Glomerular visceral epithelial cell (primary cell): ENCODE data around the gene CCDC12.
A peak's percentile ranks its signal among the peaks of the same experiment; 100 is the strongest.

ENCODE experiments used
- DNase-seq: peaks from one replicate; pipeline ENCODE4 v3.0.0-alpha.2; 2016; ENCODE audit errors: extremely low spot score

Gene CCDC12

DNA sequence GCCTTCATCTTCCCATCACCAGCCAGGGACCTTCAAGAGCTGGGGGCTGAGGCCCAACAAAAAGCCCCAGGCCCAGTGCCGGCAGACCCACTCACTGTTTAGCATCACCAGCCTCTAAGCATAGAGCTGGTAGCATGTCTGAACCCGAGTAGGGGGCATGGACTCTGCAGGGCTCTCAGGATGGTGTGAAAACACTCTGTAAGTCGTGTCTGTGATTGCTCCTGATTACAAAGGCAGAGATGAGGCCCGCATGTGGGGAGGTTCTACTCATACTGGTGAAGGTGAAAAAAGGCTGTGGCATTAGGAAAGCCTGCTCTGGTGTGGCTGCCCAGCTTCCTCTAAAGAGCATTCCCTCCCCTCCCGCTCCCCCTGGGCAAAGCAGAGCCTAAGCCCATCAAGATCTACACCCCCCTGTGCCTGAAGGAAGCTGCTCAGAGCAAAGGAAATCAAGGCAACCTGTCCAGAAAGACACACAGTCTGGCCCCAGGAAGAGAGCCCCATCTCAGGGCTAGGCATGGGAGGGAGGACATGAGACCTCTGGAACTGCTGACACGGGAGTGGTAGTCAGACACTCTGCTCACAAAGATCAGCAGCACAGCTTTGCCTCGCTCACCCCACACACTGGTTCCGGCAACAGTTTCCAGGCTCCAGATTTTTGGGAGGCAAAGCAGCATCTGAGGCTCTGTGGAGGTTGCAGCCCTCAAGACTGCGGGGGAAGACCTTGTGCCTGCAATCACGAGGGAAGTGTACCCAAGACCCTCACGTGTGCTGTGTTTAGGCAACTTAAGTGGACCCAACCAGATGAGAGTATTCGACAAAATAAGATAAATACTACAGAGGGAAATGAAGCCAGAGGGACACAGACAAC lies 36.7 kb downstream of the CCDC12 start:
- DNase-seq, result no peak

DNA sequence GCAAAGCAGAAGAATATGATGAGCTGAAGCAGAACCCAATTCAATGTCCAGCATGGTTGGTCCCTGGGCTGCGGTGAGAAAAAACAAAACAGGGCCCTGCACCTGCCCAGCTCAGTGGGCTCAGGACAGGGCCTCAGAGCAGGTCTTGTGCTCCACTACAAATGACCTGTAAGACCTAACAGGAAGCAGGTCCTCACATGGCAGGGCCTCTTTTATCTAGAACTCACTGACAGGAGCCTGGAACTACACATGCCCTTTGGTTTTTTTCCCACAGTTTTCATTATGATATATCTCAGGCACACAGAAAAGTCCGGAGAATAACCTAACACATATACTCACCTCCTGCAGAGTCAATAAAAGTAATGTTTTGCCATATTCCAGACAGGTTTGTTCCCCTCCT lies 38.4 kb downstream of the CCDC12 start:
- no peak for DNase-seq

DNA sequence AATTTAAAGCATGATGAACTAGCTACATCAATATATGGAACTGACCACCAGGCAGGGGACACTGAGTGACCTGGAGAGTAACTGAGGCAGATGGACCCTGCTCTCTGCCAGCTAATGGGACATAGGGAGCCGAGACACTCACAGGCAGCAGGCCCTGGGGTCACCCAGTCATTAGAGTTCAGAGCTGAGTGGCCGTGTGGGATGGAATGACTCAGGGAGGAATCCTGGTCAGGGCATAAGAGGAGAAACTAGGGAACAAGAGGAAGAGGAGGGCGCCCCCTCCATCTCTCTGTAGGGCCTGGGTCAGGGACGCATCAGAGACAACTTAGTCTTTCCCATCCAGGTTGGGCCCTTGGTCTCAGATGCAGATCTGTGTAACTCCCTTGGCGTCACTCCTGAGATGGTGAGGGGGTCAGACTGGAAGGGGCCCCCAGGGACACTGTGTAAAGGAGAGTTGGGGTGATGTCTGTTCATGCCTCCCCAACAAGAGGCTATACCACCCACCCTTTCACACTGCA lies 39.8 kb downstream of the CCDC12 start:
- DNase-seq, result no peak

DNA sequence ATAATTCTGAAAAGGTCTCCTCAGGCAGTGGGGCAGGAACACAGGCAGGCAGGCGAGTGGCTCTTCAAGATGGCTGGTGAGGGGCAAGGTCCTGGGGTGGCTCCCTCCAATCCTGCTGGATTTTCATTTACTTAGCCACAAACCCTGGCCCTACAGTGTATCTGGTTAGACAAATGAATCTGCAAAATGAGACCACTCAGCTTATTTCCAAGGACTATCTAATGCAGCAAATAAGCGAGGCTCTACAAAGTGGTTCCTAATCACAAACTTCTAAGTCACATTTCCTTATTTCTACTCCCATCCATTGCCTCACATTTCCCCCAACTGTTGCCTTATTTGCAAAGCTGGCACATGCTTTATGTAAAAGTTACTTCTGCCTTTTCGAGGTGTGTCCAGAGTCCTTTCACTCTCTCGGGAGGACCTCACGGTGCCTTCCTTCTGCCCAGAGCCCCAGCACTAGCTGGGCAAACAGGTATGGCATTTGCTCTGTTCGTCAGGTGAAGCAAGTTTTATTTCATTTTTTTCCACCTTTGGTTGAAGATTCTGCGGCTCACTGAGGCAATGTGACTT lies 40.5 kb downstream of the CCDC12 start:
- DNase-seq, result no peak

DNA sequence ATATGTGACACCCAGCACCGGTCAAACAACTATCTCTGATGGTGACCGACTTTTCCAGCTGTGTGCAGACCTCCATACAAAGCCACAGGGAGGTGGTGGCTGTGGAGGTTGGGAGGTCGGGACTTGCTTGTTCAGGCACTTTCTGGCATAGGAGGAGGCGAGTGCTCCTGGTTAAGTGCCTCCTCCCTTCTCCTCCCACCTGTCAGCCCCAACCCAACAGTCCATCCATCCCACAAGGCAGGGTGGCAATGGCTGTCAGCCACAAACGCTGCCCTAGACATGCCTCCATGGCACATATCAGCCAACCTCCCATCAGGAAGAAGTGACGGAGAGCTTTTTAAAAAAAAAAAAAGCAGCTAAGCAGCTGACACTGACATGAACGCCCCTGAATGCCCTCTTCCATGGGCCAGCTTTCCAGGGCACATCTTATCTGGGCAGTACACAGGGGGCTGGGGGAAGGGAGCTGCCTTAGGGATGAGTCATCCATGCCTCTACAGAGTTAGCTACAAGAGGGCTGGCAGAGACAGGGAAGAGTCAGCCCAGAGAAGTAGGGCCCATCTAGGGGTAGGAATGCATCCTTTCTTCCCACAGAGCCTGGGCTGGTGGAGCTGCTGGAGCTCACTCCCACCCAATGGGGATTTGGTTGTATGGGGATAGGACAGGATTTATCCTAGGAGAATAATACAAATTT lies 41.2 kb downstream of the CCDC12 start:
- DNase-seq, result peak; percentile 94

DNA sequence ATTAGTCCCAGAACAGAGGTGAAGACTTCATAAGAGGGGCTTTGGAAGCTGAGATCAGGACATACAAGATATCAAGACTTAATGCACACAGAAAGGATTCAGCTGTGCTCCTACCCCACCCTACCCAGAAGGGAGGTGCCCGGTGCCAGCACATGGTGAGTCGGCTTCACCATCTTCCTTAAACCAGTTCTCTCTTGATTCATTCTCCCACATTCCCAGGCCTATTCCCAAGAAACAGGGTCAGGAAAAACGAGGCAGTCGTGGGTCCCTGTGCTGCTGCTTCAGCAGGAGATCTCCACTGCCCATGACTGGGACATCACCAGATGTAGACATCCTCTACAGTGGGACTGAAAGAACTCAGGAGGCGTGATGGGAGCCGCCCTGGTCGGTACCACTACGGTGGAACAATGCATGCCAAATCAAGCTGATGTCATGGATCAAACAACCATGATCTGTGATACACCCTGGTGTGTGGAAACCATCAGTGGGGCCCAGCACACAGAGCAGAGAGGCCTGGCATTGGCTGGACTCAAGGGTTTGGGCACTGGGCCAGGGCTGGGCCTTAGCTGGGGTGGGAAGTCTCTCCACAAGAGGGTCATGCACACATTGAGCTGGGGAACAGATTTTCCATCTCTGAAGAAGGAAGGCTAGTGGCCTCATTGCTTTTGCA lies 41.9 kb downstream of the CCDC12 start:
- no peak for DNase-seq

DNA sequence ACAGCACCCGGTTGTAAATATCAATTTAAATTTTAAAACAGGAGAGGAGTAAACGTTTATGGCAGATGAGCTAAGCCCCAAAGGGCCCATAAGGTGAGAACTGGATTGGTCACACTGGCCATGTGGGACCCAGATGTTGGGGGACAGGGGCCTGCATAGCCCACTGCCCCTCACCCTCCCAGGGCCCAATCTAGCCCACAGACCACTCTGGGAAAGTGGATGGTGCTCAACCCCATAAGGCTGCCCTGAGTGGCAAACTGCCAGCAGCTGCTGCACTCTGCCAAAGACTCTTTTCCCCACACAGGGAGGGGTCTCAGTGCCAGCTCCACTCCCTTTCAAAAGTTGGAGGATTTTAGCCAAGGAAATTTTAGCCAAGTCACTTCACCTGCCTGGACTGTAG lies 42.5 kb downstream of the CCDC12 start:
- DNase-seq, result no peak

DNA sequence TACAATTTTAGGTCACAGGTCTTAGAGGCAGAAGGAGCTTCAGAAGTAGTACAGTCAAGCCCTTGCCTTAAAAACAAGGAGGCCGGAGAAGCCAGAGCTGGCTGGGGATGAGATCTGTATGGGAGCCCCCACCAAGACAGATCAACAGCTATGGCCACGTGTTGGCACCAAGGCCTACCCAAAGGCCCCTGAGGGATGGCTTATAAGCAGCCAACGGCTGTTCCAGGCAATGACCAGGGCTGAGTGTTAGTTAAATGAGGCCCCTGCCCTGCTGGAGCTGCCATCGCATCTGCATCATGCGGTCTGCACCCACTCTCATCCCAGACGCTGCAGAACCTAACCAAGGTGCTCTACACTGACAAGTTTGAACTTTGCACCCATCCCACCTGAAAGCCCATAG lies 43.3 kb downstream of the CCDC12 start:
- no peak for DNase-seq

DNA sequence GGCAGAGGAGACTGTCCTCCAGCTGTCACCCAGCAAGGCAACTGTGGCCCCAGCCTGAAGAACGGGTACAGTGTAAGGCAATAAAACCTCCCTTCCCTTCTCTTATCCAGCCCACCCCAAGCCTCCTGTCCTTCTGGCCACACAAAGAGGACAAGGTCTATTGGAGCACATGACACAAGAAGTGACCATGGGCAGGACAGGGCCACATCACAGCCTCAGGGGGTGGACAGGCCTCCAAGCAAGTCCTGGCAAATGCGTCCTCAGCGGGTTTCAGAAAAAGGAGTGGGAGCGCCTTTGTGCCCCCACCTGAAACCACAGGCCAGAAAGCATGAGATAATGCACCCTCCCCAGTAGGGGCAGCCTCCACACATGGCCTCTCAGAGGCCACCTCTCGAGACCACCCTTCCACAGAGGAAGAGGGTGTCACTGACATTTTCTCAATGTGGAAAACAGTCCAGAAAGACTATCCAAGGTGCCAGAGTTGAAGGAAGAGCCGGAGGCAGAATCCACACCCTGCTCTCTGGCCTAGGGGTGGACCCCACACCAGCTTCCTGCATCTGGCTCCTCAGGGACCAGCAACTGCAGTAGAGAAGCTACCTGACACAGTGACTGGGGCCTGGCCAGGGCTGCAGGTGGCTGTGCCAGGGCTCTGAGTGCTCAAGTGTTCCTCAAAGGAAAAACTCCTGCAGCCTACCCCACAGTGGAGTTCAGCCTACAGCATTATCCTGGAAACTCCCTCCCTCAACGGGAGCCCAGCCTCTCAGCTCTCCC lies 43.9 kb downstream of the CCDC12 start:
- no peak for DNase-seq

DNA sequence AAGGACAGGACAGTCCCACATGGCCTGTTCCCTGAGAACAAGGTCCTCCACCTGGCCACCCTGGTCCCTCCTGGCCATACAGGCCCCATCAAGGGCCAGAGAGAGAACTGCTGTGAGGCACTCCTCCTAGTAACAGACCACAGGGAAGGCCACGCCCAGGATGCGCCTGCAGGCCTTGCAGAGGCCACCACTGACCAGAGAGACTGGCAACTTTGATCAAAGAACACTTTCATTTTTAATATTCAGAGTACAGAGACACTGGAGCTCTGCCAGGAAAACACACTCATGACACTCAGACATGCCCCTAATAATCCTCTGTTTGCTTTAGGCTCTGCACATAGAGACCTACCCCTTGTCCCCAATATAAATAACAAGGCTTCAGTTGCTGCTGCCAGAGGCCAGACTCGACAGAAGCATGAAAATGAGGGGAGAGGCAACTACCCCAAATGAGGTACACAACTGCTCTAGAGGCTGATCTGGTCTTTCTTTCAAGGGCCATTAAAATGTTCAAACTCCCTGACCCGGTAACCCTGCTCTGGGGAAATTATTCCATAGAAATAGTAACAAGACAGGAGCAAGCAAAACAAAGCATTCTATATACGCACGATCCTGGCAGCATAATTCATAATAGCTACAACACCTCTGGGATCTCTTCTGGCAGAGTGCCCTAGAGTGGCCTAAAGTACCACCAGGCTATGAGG lies 44.8 kb downstream of the CCDC12 start:
- DNase-seq, result no peak

DNA sequence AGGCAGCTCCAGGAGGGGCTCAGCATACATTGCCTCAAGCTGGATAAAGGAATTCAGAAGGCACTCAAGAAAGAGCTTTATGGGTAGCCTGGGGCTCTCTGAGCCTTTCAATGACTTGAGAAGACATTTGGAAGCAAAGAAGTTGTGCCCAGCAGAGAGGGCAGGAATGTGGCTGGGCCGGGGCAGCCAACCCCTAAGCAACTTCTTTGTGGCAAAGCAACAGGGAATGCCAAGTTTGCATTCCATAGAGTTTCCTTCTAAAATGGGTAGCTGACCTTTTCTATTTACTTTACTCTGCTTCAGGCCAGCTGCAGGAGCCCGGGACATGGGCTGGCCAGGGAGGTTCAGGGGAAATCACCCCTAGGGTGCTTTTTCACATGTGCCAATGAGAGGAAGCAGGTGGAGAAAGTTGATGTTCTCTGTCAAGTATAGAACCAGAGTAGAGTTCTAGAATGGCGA lies 45.6 kb downstream of the CCDC12 start:
- no peak for DNase-seq

DNA sequence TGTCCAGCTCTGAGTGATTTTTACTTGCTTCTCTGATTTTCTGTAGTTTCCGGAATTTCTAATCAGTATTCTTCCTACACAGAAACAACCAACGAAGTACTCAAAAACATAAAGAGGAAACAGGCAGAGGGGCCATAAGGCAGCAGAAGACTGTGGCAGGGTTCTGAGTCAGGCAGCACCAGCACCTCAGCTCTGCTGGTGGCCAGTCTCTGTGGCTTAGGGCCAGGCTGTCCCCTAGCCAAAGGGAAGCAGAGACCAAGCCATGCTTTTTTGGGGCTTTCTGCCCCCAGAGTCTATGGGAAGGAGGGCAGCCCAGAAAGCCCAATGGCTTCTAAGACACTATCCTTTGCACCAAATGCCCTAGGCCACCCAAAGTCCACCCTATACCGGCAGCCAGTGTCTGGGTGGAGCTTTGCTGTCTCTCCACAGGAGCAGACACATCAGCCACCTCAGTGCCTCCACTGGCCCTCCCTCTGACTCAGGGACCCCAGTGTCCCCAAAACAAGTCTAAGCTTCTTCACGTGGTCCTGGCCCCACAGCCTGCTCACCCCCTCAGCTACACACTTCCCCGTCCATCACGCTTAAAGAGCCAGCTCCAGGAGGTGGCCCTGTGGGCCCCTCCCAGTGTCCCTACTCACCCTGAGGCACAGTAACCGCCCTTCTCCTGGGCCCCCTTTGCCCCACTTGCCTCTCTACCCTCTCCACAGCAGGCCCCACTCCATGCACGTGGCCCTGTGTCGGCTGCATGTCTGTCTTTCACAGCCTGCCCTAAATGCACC lies 46.2 kb downstream of the CCDC12 start:
- no peak for DNase-seq

DNA sequence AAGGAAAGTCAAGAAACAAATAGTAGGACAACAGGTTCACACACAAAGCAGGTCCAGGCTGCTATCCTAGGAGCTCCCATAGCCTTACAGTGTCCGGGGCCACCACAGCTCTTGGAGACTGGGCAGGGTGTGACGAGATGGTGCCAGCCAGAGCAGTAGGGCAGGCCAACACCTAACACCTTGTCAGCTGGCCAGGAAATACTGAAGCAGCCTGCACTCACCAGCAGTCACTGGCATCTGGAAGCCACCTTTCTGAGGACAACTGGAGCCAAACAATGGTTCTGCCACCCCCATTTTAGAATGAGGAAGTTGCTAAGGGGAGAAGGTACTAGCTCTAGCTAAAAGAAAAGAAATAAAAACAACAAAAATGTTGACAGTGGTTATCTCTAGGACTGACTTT lies 47.2 kb downstream of the CCDC12 start:
- no peak for DNase-seq

DNA sequence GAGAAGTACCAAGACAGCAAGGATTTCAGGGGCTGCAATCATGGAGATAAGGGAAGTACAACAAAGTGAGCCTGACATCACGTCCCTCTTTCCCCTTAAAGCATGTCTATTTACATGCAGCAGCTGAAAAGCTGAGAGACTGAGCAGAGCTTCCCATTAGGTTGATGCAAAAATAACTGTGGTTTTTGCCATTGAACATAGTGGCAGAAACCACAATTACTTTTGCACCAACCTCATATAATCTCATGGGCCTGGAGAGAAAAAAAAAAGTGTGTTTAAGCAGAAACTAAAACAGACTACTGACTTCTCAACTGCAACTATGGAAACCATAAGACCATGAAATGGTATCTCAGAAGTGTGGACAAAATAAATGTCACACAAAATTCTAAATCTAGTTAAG lies 48.3 kb downstream of the CCDC12 start:
- DNase-seq, result no peak

DNA sequence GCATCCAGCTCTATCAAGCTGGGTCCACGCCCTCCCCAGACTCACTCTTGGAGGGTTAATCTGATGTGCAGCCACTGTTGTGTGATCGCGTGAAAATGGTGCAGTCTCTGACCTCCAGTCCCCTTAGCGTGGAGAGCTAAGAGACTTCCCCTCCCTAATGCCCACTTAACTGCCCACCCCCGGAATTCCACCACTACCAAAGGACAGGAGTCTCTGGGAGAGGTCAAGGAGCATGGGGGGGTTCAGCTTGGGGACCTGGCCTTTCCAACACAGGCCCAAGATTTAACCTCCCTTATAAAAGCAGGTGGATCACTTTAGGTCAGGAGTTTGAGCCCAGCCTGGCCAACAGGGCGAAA lies 48.8 kb downstream of the CCDC12 start:
- no peak for DNase-seq

DNA sequence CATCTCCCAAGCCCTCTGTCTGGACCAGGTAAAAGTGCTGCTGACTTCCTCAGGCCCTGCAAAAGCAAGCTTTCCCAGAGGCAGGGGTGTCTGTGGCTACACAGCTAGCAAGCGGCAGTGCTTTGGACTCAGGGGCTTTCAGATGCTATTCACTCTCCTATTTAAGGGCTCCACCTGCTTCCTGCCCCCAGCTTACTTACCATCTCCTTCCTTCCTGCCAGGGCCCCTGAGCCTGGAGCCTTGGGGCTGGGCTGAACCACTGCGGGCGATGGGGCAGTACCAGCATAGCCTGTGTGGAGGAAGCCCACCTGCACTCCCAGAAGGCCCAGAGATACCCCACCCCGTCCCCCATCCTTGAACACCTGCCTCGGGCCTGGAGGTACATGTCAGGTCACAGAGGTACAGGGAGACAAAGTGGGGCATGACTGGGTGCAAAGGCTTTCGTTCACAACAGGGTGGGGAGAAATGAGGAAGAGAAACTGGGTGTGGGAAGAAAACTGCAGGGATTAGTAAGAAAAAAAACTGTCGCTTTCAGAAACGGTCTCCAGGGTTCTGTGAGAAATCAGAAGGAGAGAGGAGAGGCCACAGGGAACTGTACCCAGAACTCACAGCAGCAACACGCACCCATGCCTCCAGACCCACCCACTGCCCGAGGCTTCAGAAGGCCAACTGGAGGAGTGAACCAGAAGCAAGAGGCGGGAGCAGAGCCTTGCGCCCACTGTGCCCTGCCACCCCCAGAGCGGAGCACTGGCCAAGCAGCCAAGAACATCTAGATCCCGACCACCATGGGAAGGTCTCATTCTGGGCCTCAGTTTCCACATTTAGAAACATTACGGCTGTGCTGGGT lies 49.5 kb downstream of the CCDC12 start:
- DNase-seq, result no peak

DNA sequence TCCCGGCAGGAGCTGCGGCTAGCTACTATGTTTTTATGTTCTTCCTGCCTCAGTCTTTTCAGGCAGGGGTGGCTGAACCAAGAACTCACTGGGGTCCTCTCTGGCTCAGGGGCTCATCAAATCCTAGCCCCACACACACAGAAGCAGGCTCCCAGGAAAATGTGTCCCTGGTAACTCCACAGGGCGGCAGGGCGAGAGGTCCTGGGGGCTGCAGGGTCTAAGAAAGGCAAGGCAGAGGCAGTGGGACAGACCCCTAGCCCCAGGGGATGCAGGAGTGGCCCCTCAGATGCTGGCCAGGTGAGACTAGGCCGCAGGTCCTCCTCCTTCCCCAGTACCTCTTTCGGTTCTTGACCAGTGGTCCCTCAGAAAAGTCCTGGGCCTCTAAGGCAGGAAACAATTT lies 50.1 kb downstream of the CCDC12 start:
- DNase-seq, result no peak

DNA sequence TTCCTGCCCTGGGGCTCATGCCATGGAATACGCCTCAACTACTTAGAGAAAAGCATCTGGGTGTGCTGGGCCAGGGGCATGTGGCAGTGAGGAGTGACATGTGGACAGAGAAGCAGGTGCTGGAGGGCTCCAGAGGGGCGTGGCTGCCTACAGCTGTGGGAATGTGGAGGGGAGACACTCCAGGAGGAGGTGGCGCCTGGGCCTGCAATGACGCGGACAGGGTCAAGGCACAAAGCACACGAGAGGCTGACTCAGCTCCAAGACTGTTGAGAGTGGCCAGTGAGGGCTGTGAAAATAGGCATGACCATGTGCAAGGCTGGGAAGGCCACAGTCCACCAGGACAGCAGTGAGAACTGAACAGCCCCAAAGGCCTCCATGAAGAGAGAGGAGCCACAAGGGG lies 50.5 kb downstream of the CCDC12 start:
- DNase-seq, result no peak

DNA sequence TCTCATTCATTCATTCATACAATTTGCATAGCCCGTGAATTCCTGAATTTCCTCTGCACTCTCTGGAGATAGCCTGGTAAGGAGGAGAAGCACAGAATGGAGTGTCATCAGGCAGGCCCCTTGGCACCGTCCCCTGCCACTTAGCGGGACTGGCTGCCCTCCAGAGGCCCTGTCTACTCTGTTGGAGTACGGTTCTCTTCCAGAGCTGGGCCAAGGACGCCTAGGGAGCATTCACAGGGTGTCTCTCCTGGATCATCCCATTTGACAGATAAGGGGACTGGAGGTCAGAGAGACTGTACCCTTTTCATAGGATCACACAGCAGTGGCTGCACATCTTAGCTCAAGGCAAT lies 51.0 kb downstream of the CCDC12 start:
- DNase-seq, result no peak
